Neuronal stem cell (in vitro differentiated cells): ENCODE measurements around the gene ITGA11.

ENCODE experiments used
- DNase-seq: peaks from one replicate; pipeline ENCODE4 v3.0.0-alpha.2; 2013; ENCODE audit warnings: low spot score
- H2AFZ ChIP-seq: one replicate; pipeline ENCODE4 v1.6.1; 2013; ENCODE audit warnings: mild to moderate bottlenecking, low read length, inconsistent platforms
- H2AK5ac ChIP-seq: 2 replicates; pipeline ENCODE4 v1.6.1; 2013; ENCODE audit warnings: low read depth, mild to moderate bottlenecking, inconsistent platforms, low read length, moderate library complexity, mixed read lengths
- H2BK120ac ChIP-seq: 2 replicates; pipeline ENCODE4 v1.6.1; 2013; ENCODE audit warnings: low read depth, mild to moderate bottlenecking, inconsistent platforms, low read length, moderate library complexity, mixed read lengths
- H2BK12ac ChIP-seq: one replicate; pipeline ENCODE4 v1.6.1; 2013; ENCODE audit warnings: low read length, inconsistent platforms
- H2BK15ac ChIP-seq: 2 replicates; pipeline ENCODE4 v1.6.1; 2013; ENCODE audit warnings: mild to moderate bottlenecking, low read length, inconsistent platforms, mixed read lengths
- H2BK5ac ChIP-seq: one replicate; pipeline ENCODE4 v1.6.1; 2013; ENCODE audit warnings: inconsistent platforms, mild to moderate bottlenecking, low read length, moderate library complexity
- H3K14ac ChIP-seq: one replicate; pipeline ENCODE4 v1.6.1; 2013; ENCODE audit warnings: low read length, inconsistent platforms
- H3K18ac ChIP-seq: 2 replicates; pipeline ENCODE4 v1.6.1; 2013; ENCODE audit warnings: low read length, inconsistent platforms
- H3K23ac ChIP-seq: 2 replicates; pipeline ENCODE4 v1.6.1; 2013; ENCODE audit warnings: low read depth, mild to moderate bottlenecking, mixed read lengths, low read length, inconsistent platforms; ENCODE audit not compliant: poor library complexity
- H3K27ac ChIP-seq: replicated peaks from 3 replicates; pipeline ENCODE4 v1.5.1; 2013; ENCODE audit warnings: low read length, inconsistent platforms
- H3K27me3 ChIP-seq, 3 experiments: 2 replicates each; pipeline ENCODE4 v1.6.1; 2013; ENCODE audit warnings: low read length in 3 of 3, mild to moderate bottlenecking in 2 of 3, inconsistent platforms in 1 of 3, low read depth in 1 of 3, mixed read lengths in 1 of 3, moderate library complexity in 1 of 3; ENCODE audit not compliant: control insufficient read depth in 3 of 3, insufficient read depth in 3 of 3
- H3K36me3 ChIP-seq, 2 donors: replicated peaks in 1 of 2; 2 replicates each; pipeline ENCODE4 v1.6.1; 2013; ENCODE audit warnings: low read length in 2 of 2; ENCODE audit not compliant: control insufficient read depth in 2 of 2, insufficient read depth in 2 of 2
- H3K4ac ChIP-seq: 2 replicates; pipeline ENCODE4 v1.6.1; 2013; ENCODE audit warnings: inconsistent platforms, mild to moderate bottlenecking, low read length, moderate library complexity
- H3K4me1 ChIP-seq, 2 donors: 1 replicate in 1 of 2; 2 replicates in 1 of 2; pipeline ENCODE4 v1.6.1; 2013; ENCODE audit warnings: low read length in 2 of 2, low read depth in 1 of 2; ENCODE audit not compliant: control insufficient read depth in 2 of 2, insufficient read depth in 1 of 2
- H3K4me2 ChIP-seq: one replicate; pipeline ENCODE4 v1.6.1; 2013; ENCODE audit warnings: mild to moderate bottlenecking, low read length, inconsistent platforms; ENCODE audit not compliant: insufficient read depth, poor library complexity, severe bottlenecking
- H3K4me3 ChIP-seq, 2 donors: 2 replicates each; pipeline ENCODE4 v1.5.1; 2013; ENCODE audit warnings: low read length in 2 of 2, mild to moderate bottlenecking in 2 of 2, inconsistent platforms in 1 of 2, moderate library complexity in 1 of 2
- H3K79me1 ChIP-seq: one replicate; pipeline ENCODE4 v1.6.1; 2013; ENCODE audit warnings: low read depth, mild to moderate bottlenecking, inconsistent platforms, low read length, moderate library complexity
- H3K9ac ChIP-seq: one replicate; pipeline ENCODE4 v1.6.1; 2013; ENCODE audit warnings: mild to moderate bottlenecking, low read depth, low read length, inconsistent platforms; ENCODE audit not compliant: poor library complexity
- H3K9me3 ChIP-seq, 2 donors: replicated peaks in 1 of 2; 2 replicates each; pipeline versions ENCODE3 to v1.6.1; 2013; ENCODE audit warnings: low read length in 2 of 2, mild to moderate bottlenecking in 2 of 2, inconsistent platforms in 1 of 2, low read depth in 1 of 2, mixed read lengths in 1 of 2, moderate library complexity in 1 of 2; ENCODE audit not compliant: control insufficient read depth in 2 of 2, insufficient read depth in 1 of 2
- H4K8ac ChIP-seq: one replicate; pipeline ENCODE4 v1.6.1; 2013; ENCODE audit warnings: low read depth, mild to moderate bottlenecking, inconsistent platforms, low read length, moderate library complexity
- H4K91ac ChIP-seq: one replicate; pipeline ENCODE4 v1.6.1; 2013; ENCODE audit warnings: low read length, low read depth, mild to moderate bottlenecking, inconsistent platforms; ENCODE audit not compliant: poor library complexity
- WGBS, 2 donors: extraction: QIAGEN DNeasy Blood & Tissue Kit; methylation state at CpG; one replicate each; pipeline ENCODE4 v1.1.7; 2013; ENCODE audit warnings: missing lambda C conversion rate in 2 of 2, mixed read lengths in 1 of 2; ENCODE audit not compliant: insufficient read length in 2 of 2, insufficient replicate concordance in 1 of 2; ENCODE audit errors: extremely low coverage in 2 of 2; 5-methylcytosine and 5-hydroxymethylcytosine counted together

Gene ITGA11

GRCh38 chr15:68404056-68404798 is 27.7 kb downstream of the ITGA11 start:
- no peak overlapping the region for H3K18ac ChIP-seq
- no peak overlapping the region for H2BK5ac ChIP-seq
- no peak overlapping the region for H2AFZ ChIP-seq
- H2BK120ac ChIP-seq: no peak overlapping the region
- H2AK5ac ChIP-seq: no peak overlapping the region
- H3K14ac ChIP-seq: no peak overlapping the region
- no peak overlapping the region for H4K91ac ChIP-seq
- no peak for DNase-seq
- H3K27ac ChIP-seq: no peak overlapping the region
- no peaks in the 10 kb centered on the region for H3K4me1 ChIP-seq
- no peak overlapping the region for H3K4ac ChIP-seq
- no peak overlapping the region for H3K23ac ChIP-seq
- H3K9me3 ChIP-seq: no peaks in the 10 kb centered on the region
- no peak overlapping the region for H3K4me3 ChIP-seq
- H2BK12ac ChIP-seq: no peak overlapping the region
- WGBS, 2 donors: no CpG with 5 or more reads among the region's 12 CpGs
- H3K4me2 ChIP-seq: no peak overlapping the region
- no peak overlapping the region for H3K9ac ChIP-seq
- peaks cover 0 to 9% (median 0%) of the 10 kb centered on the region in 3 experiments for H3K27me3 ChIP-seq
- H4K8ac ChIP-seq: no peak overlapping the region
- no peaks in the 10 kb centered on the region for H3K79me1 ChIP-seq
- H2BK15ac ChIP-seq: no peak overlapping the region
- no peaks in the 10 kb centered on the region for H3K36me3 ChIP-seq

DNA sequence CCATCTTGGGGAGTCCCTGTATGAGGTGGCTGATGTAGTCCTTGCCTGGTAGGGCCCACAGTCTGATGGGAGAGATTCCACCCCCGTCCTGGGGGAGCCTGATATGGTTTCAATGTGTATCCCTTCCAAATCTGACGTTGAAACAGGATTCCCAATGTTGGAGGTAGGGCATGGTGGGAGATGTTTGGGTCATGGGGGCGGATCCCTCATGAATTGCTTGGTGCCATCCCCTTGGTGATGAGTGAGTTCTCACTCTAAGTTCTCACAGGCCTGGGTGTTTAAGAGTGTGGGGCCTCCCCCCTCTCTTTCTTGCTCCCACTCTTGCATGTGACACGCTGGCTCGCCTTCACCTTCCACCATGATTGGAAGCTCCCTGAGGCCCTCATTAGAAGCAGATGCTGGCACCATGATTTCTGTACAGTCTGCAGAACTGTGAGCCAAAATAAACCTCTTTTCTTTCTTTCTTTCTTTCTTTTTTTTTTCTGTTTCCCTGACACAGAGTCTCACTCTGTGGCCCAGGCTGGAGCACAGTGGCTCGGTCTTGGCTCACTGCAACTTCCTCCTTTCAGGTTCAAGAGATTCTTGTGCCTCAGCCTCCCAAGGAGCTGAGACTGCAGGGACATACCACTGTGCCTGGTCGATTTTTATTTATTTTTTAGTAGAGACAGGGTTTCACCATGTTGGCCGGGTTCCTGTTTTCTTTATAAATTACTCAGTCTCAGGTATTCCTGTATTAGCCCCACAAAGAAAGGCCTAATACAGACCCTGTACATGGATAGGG is 28.6 kb downstream of the ITGA11 start:
- Histone ChIP-seq H3K4me1 (no peaks in the 10 kb centered on the region), H3K27me3 (peaks cover 0 to 6% (median 0%) of the 10 kb centered on the region in 3 experiments), H3K4me2 (no peak overlapping the region), H3K36me3 (no peaks in the 10 kb centered on the region), H4K8ac (no peak overlapping the region), H3K9ac (no peak overlapping the region), H2BK12ac (no peak overlapping the region), H2BK15ac (no peak overlapping the region), H2BK120ac (no peak overlapping the region), H3K14ac (no peak overlapping the region), H3K18ac (no peak overlapping the region), H3K27ac (no peak overlapping the region), H4K91ac (no peak overlapping the region), H3K23ac (no peak overlapping the region), H3K4ac (no peak overlapping the region), H2BK5ac (no peak overlapping the region), H2AK5ac (peak overlapping the region; percentile 40), H2AFZ (no peak overlapping the region), H3K4me3 (no peak overlapping the region), H3K79me1 (no peaks in the 10 kb centered on the region), H3K9me3 (no peaks in the 10 kb centered on the region)
- no CpG with 5 or more reads among the region's 8 CpGs for WGBS, 2 donors
- no peak for DNase-seq

- Histone ChIP-seq H2AK5ac (peak overlapping the region; percentile 40), H3K4ac (no peak overlapping the region), H4K91ac (no peak overlapping the region), H3K18ac (peak overlapping the region; percentile 82), H2BK5ac (no peak overlapping the region), H3K27ac (no peak overlapping the region), H3K14ac (no peak overlapping the region), H2BK120ac (no peak overlapping the region), H3K36me3 (no peaks in the 10 kb centered on the region), H3K9ac (no peak overlapping the region), H3K23ac (no peak overlapping the region), H2AFZ (no peak overlapping the region), H3K4me2 (no peak overlapping the region), H3K79me1 (no peaks in the 10 kb centered on the region), H2BK15ac (no peak overlapping the region), H3K27me3 (no peaks in the 10 kb centered on the region), H2BK12ac (no peak overlapping the region), H3K9me3 (no peaks in the 10 kb centered on the region), H3K4me3 (no peak overlapping the region), H4K8ac (no peak overlapping the region), H3K4me1 (no peaks in the 10 kb centered on the region)
- no peak for DNase-seq
- WGBS, 2 donors: no CpG with 5 or more reads among the region's 9 CpGs
Measured at GRCh38 chr15:68402432-68403160, 29.4 kb downstream of the ITGA11 start.
